GM23338 (cell line): ENCODE results near the gene DTNBP1. TPM values are rescaled to one million over a fixed set of nuclear protein-coding genes. Genes with fewer than 3 reads are reported as not detected.

Experiments
- ATAC-seq: fragments of 200-7000 bp; cut with Tn5 transposase; 3 replicates; pipeline ENCODE4 v1.9.1; 2020
- DNase-seq: peaks from one replicate; pipeline ENCODE4 v3.0.0-alpha.2; 2015; ENCODE audit warnings: low spot score
- H2AFZ ChIP-seq: fragments of 200-600 bp; sonication (generic); 2 replicates; pipeline ENCODE4 v1.8.0; 2016; ENCODE audit warnings: antibody characterized with exemption, mild to moderate bottlenecking, moderate library complexity
- H3F3A ChIP-seq: fragments of 200-600 bp; sonication (generic); replicated peaks from 2 replicates; pipeline ENCODE4 v1.8.0; 2017; ENCODE audit warnings: antibody characterized with exemption, mixed run types, low read depth
- H3K27ac ChIP-seq: fragments of 200-600 bp; sonication (generic); 2 replicates; pipeline ENCODE4 v1.6.1; 2016; ENCODE audit warnings: low read depth
- H3K27me3 ChIP-seq: fragments of 200-600 bp; sonication (generic); 2 replicates; pipeline ENCODE4 v1.8.0; 2016; ENCODE audit warnings: mild to moderate bottlenecking, mixed run types, moderate library complexity; ENCODE audit not compliant: insufficient read depth
- H3K36me3 ChIP-seq: fragments of 200-600 bp; sonication (generic); 2 replicates; pipeline ENCODE4 v1.8.0; 2016; ENCODE audit warnings: mild to moderate bottlenecking; ENCODE audit not compliant: insufficient read depth
- H3K4me1 ChIP-seq: fragments of 200-600 bp; sonication (generic); 2 replicates; pipeline ENCODE4 v1.8.0; 2016; ENCODE audit warnings: mild to moderate bottlenecking, moderate library complexity; ENCODE audit not compliant: insufficient read depth
- H3K4me2 ChIP-seq: fragments of 200-600 bp; sonication (generic); 2 replicates; pipeline ENCODE4 v1.7.1; 2017; ENCODE audit warnings: mixed run types
- H3K4me3 ChIP-seq: fragments of 200-600 bp; sonication (generic); 2 replicates; pipeline ENCODE4 v1.6.1; 2016; ENCODE audit warnings: mixed run types
- H3K79me2 ChIP-seq: fragments of 200-600 bp; sonication (generic); replicated peaks from 2 replicates; pipeline ENCODE4 v1.8.0; 2017; ENCODE audit warnings: mild to moderate bottlenecking; ENCODE audit not compliant: insufficient read depth
- H3K9me2 ChIP-seq: fragments of 200-600 bp; sonication (generic); 2 replicates; pipeline ENCODE4 v1.8.0; 2017; ENCODE audit not compliant: insufficient read depth
- H4K20me1 ChIP-seq: fragments of 200-600 bp; sonication (generic); replicated peaks from 2 replicates; pipeline ENCODE4 v1.8.0; 2017; ENCODE audit warnings: mild to moderate bottlenecking; ENCODE audit not compliant: insufficient read depth
- H3K27ac Mint-ChIP-seq: 2 replicates; pipeline ENCODE4 v1.8.0; 2020; ENCODE audit warnings: inconsistent platforms, mild to moderate bottlenecking, moderate library complexity, mixed read lengths
- H3K27me3 Mint-ChIP-seq: 3 replicates; pipeline ENCODE4 v1.8.0; 2022; ENCODE audit warnings: low read depth, mild to moderate bottlenecking, moderate library complexity, mixed read lengths, inconsistent platforms; ENCODE audit not compliant: insufficient read depth, poor library complexity
- H3K36me3 Mint-ChIP-seq: 3 replicates; pipeline ENCODE4 v1.8.0; 2021; ENCODE audit warnings: low read depth, mild to moderate bottlenecking, inconsistent platforms, moderate library complexity, mixed read lengths
- H3K4me1 Mint-ChIP-seq: 3 replicates; pipeline ENCODE4 v1.8.0; 2020; ENCODE audit warnings: mild to moderate bottlenecking, inconsistent platforms, mixed read lengths
- H3K4me3 Mint-ChIP-seq: 3 replicates; pipeline ENCODE4 v1.8.0; 2021; ENCODE audit warnings: moderate library complexity, mild to moderate bottlenecking, inconsistent platforms, mixed read lengths
- H3K9me3 Mint-ChIP-seq: 3 replicates; pipeline ENCODE4 v1.8.0; 2020; ENCODE audit warnings: moderate library complexity, mild to moderate bottlenecking, inconsistent platforms, mixed read lengths
- CTCF ChIP-seq, 2 experiments: fragments of 200-600 bp in 1 of 2; sonication (generic) in 1 of 2; conservative IDR thresholded peaks; 2 replicates each; pipeline versions ENCODE4 v1.5.1 to v1.6.1; 2016 to 2017; ENCODE audit warnings: antibody characterized with exemption in 2 of 2, low read depth in 2 of 2, mild to moderate bottlenecking in 2 of 2, moderate library complexity in 1 of 2
- ETS1 ChIP-seq: IDR thresholded peaks from 2 replicates; pipeline ENCODE4 v1.6.1; 2016; ENCODE audit warnings: antibody characterized with exemption
- JUNB ChIP-seq: IDR thresholded peaks from one replicate; pipeline ENCODE4 v1.6.1; 2016; ENCODE audit warnings: antibody characterized with exemption; ENCODE audit not compliant: unreplicated experiment
- NANOG ChIP-seq: IDR thresholded peaks from 2 replicates; pipeline ENCODE4 v1.6.1; 2016; ENCODE audit warnings: antibody characterized with exemption, borderline replicate concordance
- POLR2AphosphoS5 ChIP-seq: IDR thresholded peaks from 2 replicates; pipeline ENCODE4 v1.6.1; 2016; ENCODE audit warnings: antibody characterized with exemption, low read depth
- REST ChIP-seq: IDR thresholded peaks from one replicate; pipeline ENCODE4 v1.6.1; 2018; ENCODE audit warnings: antibody characterized with exemption; ENCODE audit not compliant: unreplicated experiment
- STAT1 ChIP-seq: IDR thresholded peaks from one replicate; pipeline ENCODE4 v1.6.1; 2016; ENCODE audit warnings: antibody characterized with exemption; ENCODE audit not compliant: unreplicated experiment
- ZNF114 ChIP-seq: fragments of 250-450 bp; sonication (Bioruptor Pico); IDR thresholded peaks from 2 replicates; pipeline ENCODE4 v1.5.0; 2020; ENCODE audit warnings: mild to moderate bottlenecking, moderate library complexity
- ZNF462 ChIP-seq: fragments of 250-450 bp; sonication (Bioruptor Pico); IDR thresholded peaks from 2 replicates; pipeline ENCODE4 v1.5.0; 2020; ENCODE audit warnings: mild to moderate bottlenecking, moderate library complexity
- polyA plus RNA-seq: library from polyadenylated mRNA; unstranded; fragments of >200 nt; fragmentation: Nextera tagmentation; extraction: Ambion mirVana; gene quantifications from 2 replicates; pipeline ENCODE4 v1.2.1, GENCODE V29; 2016
- total RNA-seq: library from RNA; depleted of rRNA; stranded (reverse); fragments of >200 nt; shearing (Covaris generic); gene quantifications from 2 replicates; pipeline ENCODE4 v1.2.3, GENCODE V29; 2014

Gene DTNBP1
- total and polyA plus RNA-seq, 2 experiments from 2014 or later: 12.1 to 20.1 TPM

- peaks cover 78% of the 10 kb centered on the region for H3K4me1 Mint-ChIP-seq
- TF ChIP-seq JUNB: no peak
- no peak for TF ChIP-seq ZNF462 (CRISPR knock-in tag)
- TF ChIP-seq POLR2AphosphoS5: peak; percentile 15; the same call in 1 of the 2 replicates
- TF ChIP-seq ETS1: no peak
- no peak for TF ChIP-seq ZNF114 (CRISPR knock-in tag)
- no peak for TF ChIP-seq STAT1
- no peak for TF ChIP-seq CTCF (conservative IDR thresholded peaks at IDR 0.05; ENCODE audit: low read depth in 2 of 2)
- TF ChIP-seq NANOG: no peak
- TF ChIP-seq REST: no peak
- H3K36me3 ChIP-seq: peaks cover 21% of the 10 kb centered on the region
- peaks cover 30% of the 10 kb centered on the region for H3K36me3 Mint-ChIP-seq
- H3K27ac ChIP-seq: 0 out of 2 replicates have a peak overlapping the region, but pooled peaks have one; percentile 4
- H4K20me1 ChIP-seq: peaks cover 92% of the 10 kb centered on the region
- H3K4me3 Mint-ChIP-seq: no peak overlapping the region; the same call in 2 of the 3 replicates
- peaks cover 82% of the 10 kb centered on the region for H3K4me1 ChIP-seq
- H3K27me3 ChIP-seq: no peaks in the 10 kb centered on the region
- H3K27me3 Mint-ChIP-seq: peaks cover 22% of the 10 kb centered on the region
- H3K9me3 Mint-ChIP-seq: no peaks in the 10 kb centered on the region; the same call in 2 of the 3 replicates
- peaks cover 14% of the 10 kb centered on the region for H3F3A ChIP-seq
- no peak overlapping the region for H3K27ac Mint-ChIP-seq
- peaks cover 97% of the 10 kb centered on the region for H3K79me2 ChIP-seq
- peak overlapping the region; percentile 44; the same call in 1 of the 2 replicates for H3K4me2 ChIP-seq
- H2AFZ ChIP-seq: no peak overlapping the region
- no peak for ATAC-seq
- no peak for DNase-seq
- no peak overlapping the region for H3K4me3 ChIP-seq
- no peaks in the 10 kb centered on the region for H3K9me2 ChIP-seq
Observed at GRCh38 chr6:15484140-15484539, 178.7 kb downstream of the DTNBP1 start.
